ENCODE measurements around the gene OR4M1. TPM values are rescaled to one million over a fixed set of nuclear protein-coding genes. Genes with fewer than 3 reads are reported as not detected.
"Not testable (repeated sequence)": the region's sequence is repeated elsewhere in the genome, so short reads cannot be mapped to it uniquely, and the experiment has no call there.

The OR4M1 gene
- total RNA-seq, 1 experiment from 2014 or later: not detected

- DNase-seq (ENCODE audit: unreplicated experiment); H3K36me3 Mint-ChIP-seq (ENCODE audit: insufficient read depth, unreplicated experiment); CTCF ChIA-PET; BruUV-seq (replicated peaks); H3K4me3 Mint-ChIP-seq (ENCODE audit: unreplicated experiment); POLR2A ChIA-PET; H3K27me3 Mint-ChIP-seq (ENCODE audit: insufficient read depth, unreplicated experiment); H3K9me3 Mint-ChIP-seq (ENCODE audit: unreplicated experiment); intact Hi-C loops (cut with micrococcal nuclease); H3K27ac Mint-ChIP-seq (ENCODE audit: low read depth, unreplicated experiment); H3K4me1 Mint-ChIP-seq (ENCODE audit: insufficient read depth, unreplicated experiment): not testable (repeated sequence)
These were observed 14.8 kb downstream of the OR4M1 start for GRCh38 chr14:19788150-19788549.

GRCh38 chr14:19796520-19797108 lies 23.3 kb downstream of the OR4M1 start:
- H3K36me3 Mint-ChIP-seq (ENCODE audit: insufficient read depth, unreplicated experiment); H3K4me1 Mint-ChIP-seq (ENCODE audit: insufficient read depth, unreplicated experiment); H3K27ac Mint-ChIP-seq (ENCODE audit: low read depth, unreplicated experiment); H3K9me3 Mint-ChIP-seq (ENCODE audit: unreplicated experiment); H3K4me3 Mint-ChIP-seq (ENCODE audit: unreplicated experiment); POLR2A ChIA-PET; intact Hi-C loops (cut with micrococcal nuclease); BruUV-seq (replicated peaks); H3K27me3 Mint-ChIP-seq (ENCODE audit: insufficient read depth, unreplicated experiment): not testable (repeated sequence)
- CTCF ChIA-PET: interaction anchor here (0.6 kb wide), 1 partner anchor 465 kb away, joined by 4 read pairs; no protein-coding TSS in a partner anchor
- peak; percentile 11 for DNase-seq (ENCODE audit: unreplicated experiment)

GRCh38 chr14:19799880-19800279 lies 26.6 kb downstream of the OR4M1 start:
- POLR2A ChIA-PET: no interaction called here
- Mint-ChIP-seq H3K36me3 (ENCODE audit: insufficient read depth, unreplicated experiment) (no peaks in the 10 kb centered on the region), H3K9me3 (ENCODE audit: unreplicated experiment) (no peaks in the 10 kb centered on the region), H3K27me3 (ENCODE audit: insufficient read depth, unreplicated experiment) (no peaks in the 10 kb centered on the region), H3K4me1 (ENCODE audit: insufficient read depth, unreplicated experiment) (no peaks in the 10 kb centered on the region), H3K27ac (ENCODE audit: low read depth, unreplicated experiment) (no peak overlapping the region), H3K4me3 (ENCODE audit: unreplicated experiment) (no peak overlapping the region)
- DNase-seq (ENCODE audit: unreplicated experiment): no peak
- BruUV-seq (replicated peaks): no TSS peak
- intact Hi-C loops (cut with micrococcal nuclease): no loop called here
- TF ChIP-seq CTCF (IDR thresholded peaks at IDR 0.05; ENCODE audit: unreplicated experiment): no peak
- CTCF ChIA-PET: no interaction called here

- BruUV-seq (replicated peaks): no TSS peak
- Mint-ChIP-seq H3K27ac (ENCODE audit: low read depth, unreplicated experiment) (no peak overlapping the region), H3K9me3 (ENCODE audit: unreplicated experiment) (no peaks in the 10 kb centered on the region), H3K4me1 (ENCODE audit: insufficient read depth, unreplicated experiment) (no peaks in the 10 kb centered on the region), H3K4me3 (ENCODE audit: unreplicated experiment) (no peak overlapping the region), H3K27me3 (ENCODE audit: insufficient read depth, unreplicated experiment) (no peaks in the 10 kb centered on the region), H3K36me3 (ENCODE audit: insufficient read depth, unreplicated experiment) (no peaks in the 10 kb centered on the region)
- intact Hi-C loops (cut with micrococcal nuclease): no loop called here
- DNase-seq (ENCODE audit: unreplicated experiment): no peak
- no peak for TF ChIP-seq CTCF (IDR thresholded peaks at IDR 0.05; ENCODE audit: unreplicated experiment)
- CTCF ChIA-PET: no interaction called here
- POLR2A ChIA-PET: no interaction called here
These were observed 27.2 kb downstream of the OR4M1 start for GRCh38 chr14:19800282-19801117.

- TF ChIP-seq CTCF (IDR thresholded peaks at IDR 0.05; ENCODE audit: unreplicated experiment): no peak
- no TSS peak for BruUV-seq (replicated peaks)
- intact Hi-C loops (cut with micrococcal nuclease): no loop called here
- H3K9me3 Mint-ChIP-seq (ENCODE audit: unreplicated experiment): no peaks in the 10 kb centered on the region
- DNase-seq (ENCODE audit: unreplicated experiment): no peak
- H3K36me3 Mint-ChIP-seq (ENCODE audit: insufficient read depth, unreplicated experiment): no peaks in the 10 kb centered on the region
- POLR2A ChIA-PET: no interaction called here
- CTCF ChIA-PET: no interaction called here
- H3K27ac Mint-ChIP-seq (ENCODE audit: low read depth, unreplicated experiment): no peak overlapping the region
- no peak overlapping the region for H3K4me3 Mint-ChIP-seq (ENCODE audit: unreplicated experiment)
- H3K27me3 Mint-ChIP-seq (ENCODE audit: insufficient read depth, unreplicated experiment): no peaks in the 10 kb centered on the region
- no peaks in the 10 kb centered on the region for H3K4me1 Mint-ChIP-seq (ENCODE audit: insufficient read depth, unreplicated experiment)
These were observed 27.8 kb downstream of the OR4M1 start for GRCh38 chr14:19801118-19801464.

- H3K9me3 Mint-ChIP-seq (ENCODE audit: unreplicated experiment); POLR2A ChIA-PET; H3K4me3 Mint-ChIP-seq (ENCODE audit: unreplicated experiment); BruUV-seq (replicated peaks); intact Hi-C loops (cut with micrococcal nuclease); H3K27me3 Mint-ChIP-seq (ENCODE audit: insufficient read depth, unreplicated experiment); H3K27ac Mint-ChIP-seq (ENCODE audit: low read depth, unreplicated experiment); H3K4me1 Mint-ChIP-seq (ENCODE audit: insufficient read depth, unreplicated experiment); H3K36me3 Mint-ChIP-seq (ENCODE audit: insufficient read depth, unreplicated experiment); DNase-seq (ENCODE audit: unreplicated experiment): not testable (repeated sequence)
- CTCF ChIA-PET: interaction anchor here (0.5 kb wide), 1 partner anchor 22 kb away, joined by 4 read pairs; no protein-coding TSS in a partner anchor
These were observed 30.2 kb downstream of the OR4M1 start, which contains the start of gene OR4N2 for GRCh38 chr14:19803470-19803869. OR4N2 (plus strand) TSS chr14:19803770; CDS start chr14:19827449, 23,679 bp downstream.

Data from MCF 10A (cell line).